OCI-LY7 (cell line): Measurements from ENCODE around the gene FAM181A.

Experiments used
- EZH2phosphoT487 ChIP-seq: fragments of 200-600 bp; sonication (generic); IDR thresholded peaks from 2 replicates; pipeline ENCODE4 v1.6.1; 2018; ENCODE audit warnings: low read depth, borderline replicate concordance, mild to moderate bottlenecking, mixed run types, antibody characterized with exemption, low read length, moderate library complexity, mixed read lengths
- TF ChIP-seq, protein P1 (sequence below): fragments of 200-600 bp; sonication (generic); conservative IDR thresholded peaks from 2 replicates; pipeline ENCODE4 v1.5.1; 2014; ENCODE audit warnings: mild to moderate bottlenecking, antibody characterized with exemption, low read length, moderate library complexity, mixed read lengths

DNA sequence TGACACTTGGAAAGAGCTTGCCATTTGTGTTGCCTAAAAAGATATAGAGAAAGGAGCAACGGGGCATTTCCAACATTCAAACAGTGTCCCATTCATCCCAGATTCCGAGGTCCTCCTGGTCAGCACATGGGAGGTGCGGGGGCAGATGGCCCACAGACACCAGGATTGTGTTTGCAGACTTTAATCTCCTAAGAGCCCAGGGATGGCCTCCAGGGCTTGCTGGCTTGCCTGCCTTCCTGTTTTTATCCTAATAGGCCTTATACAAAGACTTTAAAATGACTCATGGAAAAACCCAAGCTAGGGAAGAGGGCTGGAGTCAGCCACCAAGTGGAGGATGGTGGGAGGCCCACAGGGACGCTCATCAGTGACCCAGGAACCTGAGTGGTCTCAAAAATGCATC is 21.5 kb upstream of the FAM181A start:
- TF ChIP-seq, protein P1, sequence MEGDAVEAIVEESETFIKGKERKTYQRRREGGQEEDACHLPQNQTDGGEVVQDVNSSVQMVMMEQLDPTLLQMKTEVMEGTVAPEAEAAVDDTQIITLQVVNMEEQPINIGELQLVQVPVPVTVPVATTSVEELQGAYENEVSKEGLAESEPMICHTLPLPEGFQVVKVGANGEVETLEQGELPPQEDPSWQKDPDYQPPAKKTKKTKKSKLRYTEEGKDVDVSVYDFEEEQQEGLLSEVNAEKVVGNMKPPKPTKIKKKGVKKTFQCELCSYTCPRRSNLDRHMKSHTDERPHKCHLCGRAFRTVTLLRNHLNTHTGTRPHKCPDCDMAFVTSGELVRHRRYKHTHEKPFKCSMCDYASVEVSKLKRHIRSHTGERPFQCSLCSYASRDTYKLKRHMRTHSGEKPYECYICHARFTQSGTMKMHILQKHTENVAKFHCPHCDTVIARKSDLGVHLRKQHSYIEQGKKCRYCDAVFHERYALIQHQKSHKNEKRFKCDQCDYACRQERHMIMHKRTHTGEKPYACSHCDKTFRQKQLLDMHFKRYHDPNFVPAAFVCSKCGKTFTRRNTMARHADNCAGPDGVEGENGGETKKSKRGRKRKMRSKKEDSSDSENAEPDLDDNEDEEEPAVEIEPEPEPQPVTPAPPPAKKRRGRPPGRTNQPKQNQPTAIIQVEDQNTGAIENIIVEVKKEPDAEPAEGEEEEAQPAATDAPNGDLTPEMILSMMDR = no peak
- TF ChIP-seq EZH2phosphoT487 = no peak
